Measurements from ENCODE around the gene HSD11B2. TPM values are rescaled to one million over a fixed set of nuclear protein-coding genes. Genes with fewer than 3 reads are reported as not detected.

HSD11B2 gene
- total RNA-seq, 1 experiment from 2014 or later, result 0.77 TPM

GRCh38 chr16:67464565-67464964, 33.6 kb downstream of the HSD11B2 start:
- POLR2A ChIA-PET, result no interaction called here

GRCh38 chr16:67466581-67466980, 35.7 kb downstream of the HSD11B2 start:
- no peak overlapping the region for H3K4me3 ChIP-seq (ENCODE audit: low read depth in 2 of 2, low read length in 2 of 2)
- no peaks in the 10 kb centered on the region for H3K9me3 ChIP-seq (ENCODE audit: control insufficient read depth, insufficient read depth, low read depth, low read length)
- no peaks in the 10 kb centered on the region for H3K4me1 ChIP-seq (ENCODE audit: control insufficient read depth, insufficient read depth, low read length)
- no peaks in the 10 kb centered on the region for H3K36me3 ChIP-seq (ENCODE audit: control insufficient read depth, insufficient read depth, low read length)
- TF ChIP-seq CTCF (IDR thresholded peaks at IDR 0.05), result no peak
- no peak for TF ChIP-seq REST (IDR thresholded peaks at IDR 0.05; ENCODE audit: insufficient read depth in 1 of 2, low read depth in 2 of 2, low read length in 1 of 2)
- TF ChIP-seq POLR2AphosphoS5 (IDR thresholded peaks at IDR 0.05; ENCODE audit: low read depth, low read length), result no peak
- no peak for TF ChIP-seq SIN3A (IDR thresholded peaks at IDR 0.05; ENCODE audit: borderline replicate concordance, insufficient read depth, low read depth, low read length)
- TF ChIP-seq TCF7L2 (IDR thresholded peaks at IDR 0.05; ENCODE audit: low read depth, low read length), result no peak
- ATAC-seq (no peak), DNase-seq (ENCODE audit: low read depth, low spot score) (no peak)
- ChIA-PET POLR2A (no interaction called here), CTCF (interaction anchor here (1.6 kb wide), 1 partner anchor 38 kb away, joined by 6 read pairs; no protein-coding TSS in a partner anchor)
- no peaks in the 10 kb centered on the region for H3K27me3 ChIP-seq (ENCODE audit: control insufficient read depth, insufficient read depth, low read length)
- no TSS peak for BruUV-seq (replicated peaks)
- in situ Hi-C loops (cut with HindIII; ENCODE audit: low pct_unique_long_range_greater_than_20kb, low sequenced_read_pairs), result no loop called here
- no peak overlapping the region for H3K27ac ChIP-seq (ENCODE audit: low read length)
- intact Hi-C loops (cut with micrococcal nuclease; ENCODE audit: unreplicated experiment), result no loop called here

More at GRCh38 chr16:67464565-67464964, 33.6 kb downstream of the HSD11B2 start:
- ATAC-seq, result no peak
- Histone ChIP-seq H3K9me3 (ENCODE audit: control insufficient read depth, insufficient read depth, low read depth, low read length) (no peaks in the 10 kb centered on the region), H3K36me3 (ENCODE audit: control insufficient read depth, insufficient read depth, low read length) (no peaks in the 10 kb centered on the region), H3K4me3 (ENCODE audit: low read depth in 2 of 2, low read length in 2 of 2) (no peak overlapping the region), H3K4me1 (ENCODE audit: control insufficient read depth, insufficient read depth, low read length) (no peaks in the 10 kb centered on the region), H3K27ac (ENCODE audit: low read length) (no peak overlapping the region), H3K27me3 (ENCODE audit: control insufficient read depth, insufficient read depth, low read length) (no peaks in the 10 kb centered on the region)
- no peak for DNase-seq (ENCODE audit: low read depth, low spot score)
- intact Hi-C loops (cut with micrococcal nuclease; ENCODE audit: unreplicated experiment), result loop anchor here (2.0 kb wide), 1 partner anchor 36 kb away; no protein-coding TSS in a partner anchor
- in situ Hi-C loops (cut with HindIII; ENCODE audit: low pct_unique_long_range_greater_than_20kb, low sequenced_read_pairs), result no loop called here
- TF ChIP-seq CTCF (IDR thresholded peaks at IDR 0.05) (no peak), SIN3A (IDR thresholded peaks at IDR 0.05; ENCODE audit: borderline replicate concordance, insufficient read depth, low read depth, low read length) (no peak), POLR2AphosphoS5 (IDR thresholded peaks at IDR 0.05; ENCODE audit: low read depth, low read length) (no peak), TCF7L2 (IDR thresholded peaks at IDR 0.05; ENCODE audit: low read depth, low read length) (no peak), REST (IDR thresholded peaks at IDR 0.05; ENCODE audit: insufficient read depth in 1 of 2, low read depth in 2 of 2, low read length in 1 of 2) (no peak)
- BruUV-seq (replicated peaks), result no TSS peak
- CTCF ChIA-PET, result no interaction called here
